Activated effector memory CD4-positive, alpha-beta T cell treated with anti-CD3 and anti-CD28 coated beads, Interleukin-2, amount 50 U/mL, for 16 hours (primary cell): ENCODE results near the gene RNF32.
"Not testable (repeated sequence)": the region's sequence is repeated elsewhere in the genome, so short reads cannot be mapped to it uniquely, and the experiment has no call there.

Source experiments
- DNase-seq: peaks from one replicate; pipeline ENCODE4 v3.0.0-alpha.2; 2020

RNF32 gene

GRCh38 chr7:156642306-156643045, 1.9 kb downstream of the RNF32 start:
- no peak for DNase-seq

DNA sequence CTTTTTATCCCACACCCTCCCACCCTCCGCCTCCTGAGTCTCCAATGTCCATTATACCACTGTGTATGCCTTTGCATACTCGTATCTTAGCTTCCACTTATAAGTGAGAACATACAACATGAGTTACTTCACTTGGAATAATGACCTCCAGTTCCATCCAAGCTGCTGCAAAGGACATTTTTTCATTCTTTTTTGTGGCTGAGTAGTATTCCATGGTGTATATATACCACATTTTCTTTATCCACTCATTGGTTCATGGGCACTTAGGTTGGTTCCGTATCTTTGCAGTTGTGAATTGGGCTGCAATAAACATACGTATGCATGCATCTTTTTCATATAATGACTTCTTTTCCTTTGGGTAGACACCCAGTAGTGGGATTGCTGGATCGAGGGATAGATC, 6.8 kb downstream of the RNF32 start:
- DNase-seq, result not testable (repeated sequence)

DNA sequence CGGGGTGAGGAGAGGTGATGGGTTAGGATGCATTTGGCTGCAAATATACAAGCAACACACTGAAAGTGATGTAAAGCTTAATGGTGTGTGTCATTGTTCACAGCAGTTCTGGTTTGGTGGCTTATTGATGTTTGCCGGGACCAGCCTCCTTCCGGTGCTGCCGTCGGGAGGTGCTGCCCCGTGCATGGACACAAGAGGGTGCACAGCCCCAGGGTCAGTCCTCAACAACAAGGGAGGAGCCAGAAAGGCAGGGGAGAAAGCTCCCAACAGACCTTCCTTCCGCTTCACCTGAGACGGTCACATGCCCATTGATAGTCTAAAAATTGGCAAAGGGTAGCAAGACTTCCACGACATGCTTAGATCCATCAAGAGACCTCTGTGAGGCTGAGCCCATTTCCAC, 9.5 kb downstream of the RNF32 start:
- no peak for DNase-seq

DNA sequence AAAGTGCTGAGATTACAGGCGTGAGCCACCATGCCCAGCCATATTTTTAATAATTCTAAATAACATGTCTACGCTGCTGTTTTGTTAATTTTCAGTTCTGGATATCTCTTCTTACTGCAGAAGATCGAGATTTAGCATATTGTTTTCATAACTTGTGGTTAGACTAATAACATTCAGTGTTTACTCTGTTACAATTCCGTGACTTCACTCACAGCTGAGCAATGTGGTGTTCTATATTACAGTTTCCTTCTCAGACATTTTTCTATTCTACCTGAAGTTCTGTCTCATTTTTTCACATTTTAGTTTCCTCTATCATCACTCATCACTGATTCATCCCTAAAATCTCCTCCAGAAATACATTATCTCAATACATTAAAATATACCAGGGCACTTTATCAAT, 10.9 kb downstream of the RNF32 start:
- DNase-seq, result no peak

- DNase-seq, result no peak
Observed at GRCh38 chr7:156652886-156653568, 12.5 kb downstream of the RNF32 start.

DNA sequence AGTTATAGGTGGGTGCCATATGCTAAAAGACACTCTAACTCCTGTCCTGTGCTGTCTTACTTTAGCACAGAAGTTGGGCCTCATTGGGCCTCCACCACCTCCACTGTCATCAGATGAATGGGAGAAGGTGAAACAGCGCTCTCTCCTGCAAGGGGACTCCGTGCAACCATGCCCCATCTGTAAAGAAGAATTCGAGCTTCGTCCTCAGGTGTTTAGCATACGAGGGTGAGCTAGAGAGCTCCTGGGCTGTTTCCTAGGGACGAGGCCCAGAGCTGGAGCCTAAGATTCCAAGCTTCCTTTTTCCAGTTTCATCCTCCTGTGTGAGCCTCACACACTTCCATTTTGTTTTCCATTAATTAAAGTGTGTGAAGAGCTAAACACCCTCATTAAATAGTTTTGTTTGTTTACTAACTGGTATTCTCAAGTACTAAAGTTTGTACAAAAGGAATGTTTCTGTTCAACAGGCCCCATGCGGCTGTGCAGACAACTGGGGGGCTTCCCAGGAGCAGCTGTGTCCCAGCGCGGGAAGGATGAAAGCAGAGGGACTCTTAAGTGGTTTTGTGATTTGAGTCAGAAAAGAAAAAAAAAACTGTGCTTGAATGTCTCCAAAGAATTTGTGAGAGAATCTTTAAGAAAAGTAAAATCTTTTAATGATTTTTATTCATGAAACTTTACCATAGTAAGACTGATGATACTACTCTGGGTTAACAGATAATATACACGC, 14.1 kb downstream of the RNF32 start:
- DNase-seq, result no peak

DNA sequence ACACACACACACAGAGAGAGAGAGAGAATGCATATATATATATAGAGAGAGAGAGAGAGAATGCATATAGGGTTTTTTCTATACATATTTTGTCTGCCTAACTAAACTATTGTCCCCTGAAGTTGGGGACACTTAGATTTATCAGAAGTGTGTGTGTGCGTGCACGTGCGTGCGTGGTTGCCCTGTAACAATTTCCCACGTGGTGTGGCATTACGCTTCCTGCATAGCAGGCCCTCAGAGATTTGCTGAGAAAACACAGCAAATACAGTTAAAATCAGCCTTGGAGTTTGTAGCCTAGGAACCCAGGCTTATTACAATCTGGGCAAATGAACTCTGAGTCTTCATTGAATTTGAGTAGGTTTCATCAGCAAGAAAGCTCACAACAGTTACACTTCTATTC, 14.7 kb downstream of the RNF32 start:
- DNase-seq, result no peak

DNA sequence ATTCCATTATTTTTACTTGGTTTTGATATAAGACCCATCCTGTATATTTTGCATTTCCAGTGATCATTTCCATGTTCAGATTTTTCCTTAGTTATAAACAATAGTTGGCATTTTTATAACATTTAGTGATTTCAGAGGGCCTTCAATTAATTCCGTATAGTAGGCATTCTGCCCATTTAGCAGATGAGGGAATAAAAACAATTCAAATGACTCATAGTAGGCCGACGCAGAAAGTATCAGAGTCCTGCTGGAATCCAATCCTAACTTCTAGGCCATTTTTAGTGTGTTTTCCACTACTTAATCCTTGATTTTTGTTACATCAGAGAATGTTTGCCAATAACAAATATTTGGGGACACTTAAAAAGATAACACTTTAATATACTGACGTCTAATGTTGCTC, 15.4 kb downstream of the RNF32 start:
- DNase-seq, result no peak

DNA sequence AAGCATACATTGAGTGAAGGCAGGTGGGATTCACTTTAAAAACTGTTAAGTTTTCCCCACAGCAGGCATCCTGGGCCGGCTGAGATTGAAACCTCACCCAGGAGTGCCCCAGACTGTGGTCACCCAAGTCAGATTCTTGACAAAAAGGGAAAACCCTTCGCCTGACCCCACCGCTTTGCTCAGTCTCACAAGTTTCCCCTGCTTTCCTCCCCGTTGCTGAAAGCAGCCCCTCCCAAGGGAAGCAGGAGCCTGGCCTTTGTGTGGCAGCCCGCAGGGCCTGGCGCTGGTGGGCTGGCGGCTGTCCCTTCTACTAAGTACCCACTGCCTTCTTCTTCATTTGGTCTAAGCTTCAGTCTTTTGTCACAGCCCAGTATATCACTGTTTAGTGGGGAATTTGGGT, 16.0 kb downstream of the RNF32 start:
- no peak for DNase-seq

DNA sequence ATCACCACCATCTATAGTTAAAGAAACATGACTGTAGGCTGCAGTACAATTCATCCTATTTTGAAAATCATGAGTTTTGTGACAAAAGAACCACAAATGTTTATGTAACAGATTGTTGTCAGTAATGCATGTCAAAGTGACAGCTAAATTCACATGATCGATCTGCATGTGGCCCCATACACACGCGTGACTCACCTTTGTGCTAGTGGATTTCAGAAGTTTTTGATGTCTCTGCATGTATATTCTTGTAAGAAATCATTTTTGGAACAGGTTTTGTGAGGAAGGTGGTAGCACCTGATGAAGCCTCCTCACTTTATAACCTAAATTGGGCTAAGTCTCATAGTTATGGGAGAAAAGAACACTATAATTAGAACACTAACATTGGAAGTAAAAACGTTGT, 17.1 kb downstream of the RNF32 start:
- no peak for DNase-seq

DNA sequence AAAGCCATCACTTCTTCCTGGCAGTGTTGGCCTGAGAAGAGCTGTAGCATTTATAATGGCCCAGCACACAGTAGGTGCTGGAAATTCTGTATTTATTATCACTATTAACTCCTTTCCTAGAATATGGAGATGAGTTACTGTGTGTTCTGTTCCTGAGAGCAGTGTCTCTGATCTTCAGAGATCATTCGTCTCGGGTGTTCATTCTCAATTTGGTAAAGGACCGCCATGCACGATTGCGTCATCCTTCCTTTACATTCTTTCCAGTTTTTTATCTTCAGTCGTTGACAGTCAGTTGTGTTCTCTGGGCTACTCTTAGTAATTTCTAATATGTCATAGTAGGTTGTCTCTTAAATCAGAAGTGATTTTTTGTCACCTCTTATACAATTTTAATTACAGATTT, 18.6 kb downstream of the RNF32 start:
- DNase-seq, result no peak

GRCh38 chr7:156659961-156660360, 19.4 kb downstream of the RNF32 start:
- no peak for DNase-seq

GRCh38 chr7:156661637-156662036, 21.1 kb downstream of the RNF32 start:
- DNase-seq, result no peak

DNA sequence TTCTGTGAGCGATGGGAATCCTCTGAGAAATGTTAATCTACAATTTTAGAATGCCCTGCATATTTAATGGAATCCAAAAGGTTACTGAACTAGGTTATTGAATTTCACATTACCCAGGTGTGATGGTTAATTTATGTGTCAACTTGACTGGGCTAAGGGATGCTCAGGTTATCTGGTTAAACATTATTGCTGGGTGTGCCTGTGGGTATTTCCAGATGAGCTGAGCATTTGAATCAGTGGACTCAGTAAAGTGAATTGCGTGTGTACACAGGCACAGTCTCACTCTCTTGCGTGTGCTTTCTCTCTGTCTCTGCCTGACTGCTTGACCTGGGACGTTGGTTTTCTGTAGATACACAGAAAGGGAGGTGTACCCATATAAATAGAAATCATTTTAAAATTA, 21.7 kb downstream of the RNF32 start:
- no peak for DNase-seq

GRCh38 chr7:156665101-156665500, 24.5 kb downstream of the RNF32 start:
- DNase-seq, result no peak

- DNase-seq, result no peak
Observed at GRCh38 chr7:156666368-156667109, 26.0 kb downstream of the RNF32 start.

GRCh38 chr7:156667110-156667426, 26.5 kb downstream of the RNF32 start:
- no peak for DNase-seq

DNA sequence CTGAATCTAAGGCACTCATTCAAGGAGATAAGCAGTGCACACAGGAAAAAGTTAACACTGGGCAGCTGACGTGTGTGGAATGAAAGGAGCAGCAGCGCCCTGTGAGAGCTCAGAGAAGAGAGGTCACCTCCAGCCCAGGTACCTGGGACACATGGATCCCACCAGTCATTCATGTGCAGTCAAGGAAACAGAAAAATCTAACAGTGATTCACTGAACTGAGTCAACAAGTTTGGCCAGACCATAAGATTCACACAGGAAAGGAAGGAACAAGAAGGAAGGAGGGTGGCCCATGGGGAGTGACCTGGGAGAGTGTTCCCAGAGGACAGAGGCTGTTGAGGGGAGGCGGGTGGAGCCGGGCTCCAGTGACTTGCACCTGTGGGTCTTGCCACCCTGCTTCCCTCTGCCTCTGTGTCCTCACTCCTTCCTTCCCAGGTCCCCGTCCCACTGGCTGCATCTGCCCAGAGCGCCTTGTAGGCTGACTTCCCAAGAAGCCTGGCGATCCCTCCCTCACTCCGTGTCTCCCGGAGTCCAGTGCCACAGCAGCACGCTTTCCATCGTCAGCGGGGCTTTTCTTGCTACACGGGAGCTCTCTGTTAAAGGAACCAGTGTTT, 27.7 kb downstream of the RNF32 start:
- no peak for DNase-seq

DNA sequence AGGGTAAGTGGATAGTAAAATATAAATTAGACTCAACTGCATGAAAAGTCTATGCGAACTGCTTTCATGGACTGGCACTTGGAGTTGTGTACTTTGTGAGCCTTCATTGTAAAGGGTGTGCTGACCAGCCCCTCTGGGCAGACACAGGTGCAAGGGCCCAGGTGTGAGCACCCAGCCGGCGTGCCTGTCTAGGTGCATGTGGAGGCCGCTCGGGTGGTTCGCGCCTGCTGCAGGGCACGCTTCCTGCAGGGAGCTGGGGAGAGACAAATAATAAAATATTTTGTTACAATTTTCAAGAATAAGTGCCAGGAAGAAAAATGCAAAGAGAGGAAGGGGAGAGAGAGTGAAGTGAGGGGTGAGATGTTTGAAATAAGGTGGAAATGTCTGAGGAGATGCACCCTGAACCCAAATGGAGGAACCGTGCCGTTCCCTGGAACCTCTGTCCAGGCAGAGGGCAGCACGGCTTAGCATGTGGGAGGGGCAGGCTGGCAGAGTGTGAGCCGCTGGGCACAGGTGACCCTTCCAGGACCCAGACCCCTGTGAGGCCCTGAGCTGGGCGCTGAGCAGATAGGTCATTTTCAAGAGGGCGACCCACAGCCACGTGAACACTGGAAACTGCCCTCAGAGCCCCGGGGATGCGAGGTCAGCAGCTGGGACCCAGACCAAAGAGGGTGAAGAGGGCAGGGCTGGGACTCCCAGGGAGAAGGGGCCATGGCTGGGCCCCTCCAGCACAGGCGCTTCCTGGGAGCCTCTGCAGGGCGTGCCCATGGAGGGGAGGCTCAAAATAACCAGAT, 28.7 kb downstream of the RNF32 start:
- no peak for DNase-seq

GRCh38 chr7:156673454-156673853, 32.9 kb downstream of the RNF32 start:
- no peak for DNase-seq

DNA sequence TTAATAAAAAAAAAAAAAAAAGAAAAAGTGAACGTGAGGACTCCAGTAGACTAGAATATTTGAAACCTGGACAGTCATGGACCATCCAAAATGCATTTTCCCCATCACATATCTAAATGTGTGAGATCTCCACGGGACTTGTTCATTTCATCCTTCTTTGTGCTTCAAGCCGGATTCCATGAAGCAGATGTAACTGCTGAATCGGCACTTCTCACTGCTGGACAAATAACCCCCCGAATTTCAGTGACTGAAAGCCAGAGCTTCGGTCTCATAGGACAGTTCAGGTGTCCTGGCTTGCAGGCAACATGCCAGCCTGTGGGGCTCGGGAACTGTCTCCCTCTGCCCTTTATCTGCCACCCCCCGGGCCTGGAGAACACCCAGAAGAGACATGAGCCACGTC, 33.3 kb downstream of the RNF32 start:
- no peak for DNase-seq

GRCh38 chr7:156675721-156676120, 35.1 kb downstream of the RNF32 start:
- DNase-seq, result no peak
